H9 (cell line): ENCODE data around the gene CXCR5. TPM values are rescaled to one million over a fixed set of nuclear protein-coding genes. Genes with fewer than 3 reads are reported as not detected.

ENCODE experiments used
- DNase-seq: peaks from one replicate; pipeline ENCODE4 v3.0.0-alpha.2; 2017
- H2AFZ ChIP-seq: one replicate; pipeline ENCODE4 v1.6.1; 2013; ENCODE audit warnings: mild to moderate bottlenecking, low read length, control low read depth, moderate library complexity
- H2AK5ac ChIP-seq: 2 replicates; pipeline ENCODE4 v1.6.1; 2013; ENCODE audit warnings: low read length, control low read depth, mixed read lengths; ENCODE audit not compliant: insufficient read length
- H2BK120ac ChIP-seq: one replicate; pipeline ENCODE4 v1.6.1; 2013; ENCODE audit warnings: low read depth, mild to moderate bottlenecking, low read length, control low read depth, inconsistent platforms; ENCODE audit not compliant: poor library complexity, severe bottlenecking
- H2BK12ac ChIP-seq: 2 replicates; pipeline ENCODE4 v1.6.1; 2013; ENCODE audit warnings: low read length, control low read depth, mixed read lengths, low read depth; ENCODE audit not compliant: insufficient read length
- H2BK15ac ChIP-seq: 2 replicates; pipeline ENCODE4 v1.6.1; 2013; ENCODE audit warnings: low read depth, low read length, control low read depth
- H2BK20ac ChIP-seq: one replicate; pipeline ENCODE4 v1.6.1; 2013; ENCODE audit warnings: low read depth, mild to moderate bottlenecking, low read length, control low read depth, inconsistent platforms; ENCODE audit not compliant: poor library complexity, severe bottlenecking
- H2BK5ac ChIP-seq: 2 replicates; pipeline ENCODE4 v1.6.1; 2013; ENCODE audit warnings: low read length, control low read depth, mixed read lengths; ENCODE audit not compliant: insufficient read length
- H3K14ac ChIP-seq: 2 replicates; pipeline ENCODE4 v1.6.1; 2013; ENCODE audit warnings: low read length, control low read depth; ENCODE audit not compliant: insufficient read depth
- H3K18ac ChIP-seq: 2 replicates; pipeline ENCODE4 v1.6.1; 2013; ENCODE audit warnings: low read depth, mild to moderate bottlenecking, mixed read lengths, low read length, control low read depth; ENCODE audit not compliant: insufficient read length
- H3K23ac ChIP-seq: 2 replicates; pipeline ENCODE4 v1.6.1; 2013; ENCODE audit warnings: low read length, control low read depth, mixed read lengths, low read depth; ENCODE audit not compliant: insufficient read length
- H3K23me2 ChIP-seq: 2 replicates; pipeline ENCODE4 v1.6.1; 2013; ENCODE audit warnings: low read depth, mild to moderate bottlenecking, mixed read lengths, low read length, control low read depth; ENCODE audit not compliant: insufficient read length, poor library complexity, severe bottlenecking
- H3K27ac ChIP-seq: 2 replicates; pipeline ENCODE4 v1.5.1; 2013; ENCODE audit warnings: low read length, control low read depth, mixed read lengths, low read depth; ENCODE audit not compliant: insufficient read length
- H3K27me3 ChIP-seq: 2 replicates; pipeline ENCODE4 v1.6.1; 2013; ENCODE audit warnings: low read length, control low read depth, inconsistent platforms; ENCODE audit not compliant: insufficient read depth
- H3K4ac ChIP-seq: 2 replicates; pipeline ENCODE4 v1.6.1; 2013; ENCODE audit warnings: low read depth, mild to moderate bottlenecking, control low read depth, inconsistent platforms, low read length, moderate library complexity
- H3K4me1 ChIP-seq: 2 replicates; pipeline ENCODE4 v1.6.1; 2013; ENCODE audit warnings: low read length, control low read depth, inconsistent platforms; ENCODE audit not compliant: insufficient read depth
- H3K4me2 ChIP-seq: 2 replicates; pipeline ENCODE4 v1.6.1; 2013; ENCODE audit warnings: low read length, control low read depth, mixed read lengths; ENCODE audit not compliant: insufficient read length, insufficient read depth
- H3K56ac ChIP-seq: 2 replicates; pipeline ENCODE4 v1.6.1; 2013; ENCODE audit warnings: low read depth, mild to moderate bottlenecking, mixed read lengths, low read length, control low read depth; ENCODE audit not compliant: insufficient read length
- H3K79me1 ChIP-seq: 2 replicates; pipeline ENCODE4 v1.6.1; 2013; ENCODE audit warnings: low read depth, mild to moderate bottlenecking, moderate library complexity, low read length, control low read depth, inconsistent platforms; ENCODE audit not compliant: insufficient read depth, poor library complexity, severe bottlenecking
- H3K79me2 ChIP-seq: 2 replicates; pipeline ENCODE4 v1.6.1; 2013; ENCODE audit warnings: low read length, control low read depth, inconsistent platforms; ENCODE audit not compliant: insufficient read depth
- H3K9ac ChIP-seq: 2 replicates; pipeline ENCODE4 v1.6.1; 2013; ENCODE audit warnings: low read length, control low read depth, mixed read lengths; ENCODE audit not compliant: insufficient read length; ENCODE audit errors: extremely low read depth
- H3K9me3 ChIP-seq: one replicate; pipeline ENCODE4 v1.6.1; 2013; ENCODE audit warnings: low read depth, low read length, inconsistent platforms; ENCODE audit not compliant: control insufficient read depth
- H3T11ph ChIP-seq: one replicate; pipeline ENCODE4 v1.6.1; 2013; ENCODE audit warnings: mild to moderate bottlenecking, low read length, control low read depth, inconsistent platforms
- H4K20me1 ChIP-seq: one replicate; pipeline ENCODE4 v1.6.1; 2013; ENCODE audit not compliant: control insufficient read depth, insufficient read length, insufficient read depth
- H4K5ac ChIP-seq: 2 replicates; pipeline ENCODE4 v1.6.1; 2013; ENCODE audit warnings: low read depth, mild to moderate bottlenecking, mixed read lengths, low read length, control low read depth; ENCODE audit not compliant: insufficient read length
- H4K8ac ChIP-seq: replicated peaks from 2 replicates; pipeline ENCODE4 v1.6.1; 2013; ENCODE audit warnings: low read length, control low read depth, mixed read lengths, low read depth; ENCODE audit not compliant: insufficient read length
- H4K91ac ChIP-seq: 2 replicates; pipeline ENCODE4 v1.6.1; 2013; ENCODE audit warnings: low read depth, mild to moderate bottlenecking, moderate library complexity, mixed read lengths, low read length, control low read depth; ENCODE audit not compliant: insufficient read length
- H3K27ac Mint-ChIP-seq, 3 experiments: 2 replicates in 2 of 3; 3 replicates in 1 of 3; pipeline ENCODE4 v1.8.0; 2020 to 2021; ENCODE audit warnings: mixed read lengths in 3 of 3, mild to moderate bottlenecking in 1 of 3, moderate library complexity in 1 of 3
- H3K27me3 Mint-ChIP-seq: 2 replicates; pipeline ENCODE4 v1.8.0; 2021; ENCODE audit warnings: low read depth, mild to moderate bottlenecking, moderate library complexity, mixed read lengths
- H3K36me3 Mint-ChIP-seq, 3 experiments: 2 replicates in 2 of 3; 3 replicates in 1 of 3; pipeline ENCODE4 v1.8.0; 2020 to 2021; ENCODE audit warnings: low read depth in 3 of 3, mixed read lengths in 3 of 3; ENCODE audit not compliant: insufficient read depth in 1 of 3
- H3K4me1 Mint-ChIP-seq, 2 experiments: 2 replicates each; pipeline ENCODE4 v1.8.0; 2020; ENCODE audit warnings: mixed read lengths in 2 of 2
- H3K4me3 Mint-ChIP-seq, 2 experiments: 2 replicates in 1 of 2; 3 replicates in 1 of 2; pipeline ENCODE4 v1.8.0; 2020 to 2021; ENCODE audit warnings: mild to moderate bottlenecking in 2 of 2, mixed read lengths in 2 of 2, moderate library complexity in 1 of 2
- H3K9me3 Mint-ChIP-seq, 2 experiments: 2 replicates in 1 of 2; 3 replicates in 1 of 2; pipeline ENCODE4 v1.8.0; 2020; ENCODE audit warnings: mild to moderate bottlenecking in 2 of 2, mixed read lengths in 2 of 2, moderate library complexity in 1 of 2
- WGBS: extraction: QIAGEN DNeasy Blood & Tissue Kit; methylation state at CpG from one replicate; pipeline ENCODE4 v1.1.7; 2013; ENCODE audit warnings: missing lambda C conversion rate, low lambda C conversion rate, mixed read lengths; ENCODE audit not compliant: insufficient read length; ENCODE audit errors: extremely low coverage; 5-methylcytosine and 5-hydroxymethylcytosine counted together
- total RNA-seq: library from RNA; stranded (reverse); gene quantifications from 2 replicates; pipeline ENCODE4 v1.2.1, GENCODE V29; 2021
- TF ChIP-seq, protein P1 (sequence below): fragments of 200-600 bp; sonication (generic); conservative IDR thresholded peaks from 3 replicates; pipeline ENCODE4 v1.8.0; 2021; ENCODE audit warnings: antibody characterized with exemption, mild to moderate bottlenecking

Gene CXCR5
- total RNA-seq, 1 experiment from 2014 or later, result 0.07 TPM

DNA sequence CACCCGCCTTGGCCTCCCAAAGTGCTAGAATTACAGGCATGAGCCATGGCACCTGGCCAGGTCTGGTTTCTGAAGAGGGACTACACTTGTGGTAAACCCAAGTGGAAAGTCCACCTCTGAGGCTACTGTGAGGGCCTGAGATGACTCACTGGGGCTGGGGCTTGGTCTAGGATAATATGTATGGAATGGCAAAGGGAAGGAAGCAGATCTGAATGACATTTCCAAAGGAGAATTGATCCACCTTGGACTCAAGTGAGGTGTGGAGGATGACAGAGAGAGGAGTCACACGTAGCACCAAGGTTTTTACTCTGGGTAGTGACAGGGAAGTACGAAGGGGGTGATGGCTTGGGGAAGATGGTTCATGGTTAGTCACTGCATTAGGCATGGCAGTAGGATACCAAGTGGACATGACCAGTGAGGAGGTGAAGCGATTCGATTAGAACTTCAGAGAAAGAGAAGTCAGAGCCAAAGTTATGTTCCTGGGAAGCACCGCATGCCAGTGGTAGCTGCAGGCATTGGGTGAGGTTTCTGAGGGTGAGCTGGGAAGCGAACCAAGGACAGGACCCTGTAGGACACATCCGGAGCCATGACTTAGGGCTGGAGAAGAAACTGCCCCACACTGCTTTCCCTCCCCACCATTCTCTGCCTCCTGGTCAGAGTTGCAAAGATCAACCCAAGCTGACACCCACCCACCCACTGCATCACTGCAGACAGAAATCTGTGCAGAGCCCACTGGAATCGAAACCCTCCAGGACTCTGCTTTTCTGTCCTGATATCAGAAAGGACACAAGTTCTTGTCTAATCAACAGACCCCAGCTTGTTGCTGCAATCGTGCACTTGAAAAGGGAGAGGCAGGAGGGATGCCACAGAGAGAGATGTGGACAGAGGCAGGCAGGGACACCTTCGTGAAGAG lies 55.1 kb downstream of the CXCR5 start:
- Histone ChIP-seq H3K4ac (no peak overlapping the region), H3K4me1 (peaks cover 7% of the 10 kb centered on the region; the same call in 1 of the 2 replicates), H3K27ac (no peak overlapping the region), H4K91ac (no peak overlapping the region), H2AFZ (no peak overlapping the region), H2BK15ac (no peak overlapping the region), H3K23me2 (no peaks in the 10 kb centered on the region), H4K8ac (no peak overlapping the region), H2BK120ac (no peak overlapping the region), H3K27me3 (peaks cover 2% of the 10 kb centered on the region; the same call in 1 of the 2 replicates), H3K9me3 (no peaks in the 10 kb centered on the region), H2BK12ac (no peak overlapping the region), H3K79me1 (no peaks in the 10 kb centered on the region), H2AK5ac (no peak overlapping the region), H3K56ac (no peak overlapping the region), H3K4me2 (no peak overlapping the region), H3K9ac (no peak overlapping the region), H3K23ac (no peak overlapping the region), H2BK20ac (no peak overlapping the region), H3K18ac (no peak overlapping the region), H3K14ac (no peak overlapping the region), H4K5ac (no peak overlapping the region), H2BK5ac (no peak overlapping the region), H3K79me2 (no peaks in the 10 kb centered on the region), H4K20me1 (no peaks in the 10 kb centered on the region), H3T11ph (no peak overlapping the region)
- no peaks in the 10 kb centered on the region for H3K36me3 Mint-ChIP-seq
- H3K27ac Mint-ChIP-seq, result no peak overlapping the region
- peaks cover 23 to 33% of the 10 kb centered on the region in 2 experiments for H3K4me1 Mint-ChIP-seq
- H3K9me3 Mint-ChIP-seq, result no peaks in the 10 kb centered on the region
- TF ChIP-seq, protein P1, sequence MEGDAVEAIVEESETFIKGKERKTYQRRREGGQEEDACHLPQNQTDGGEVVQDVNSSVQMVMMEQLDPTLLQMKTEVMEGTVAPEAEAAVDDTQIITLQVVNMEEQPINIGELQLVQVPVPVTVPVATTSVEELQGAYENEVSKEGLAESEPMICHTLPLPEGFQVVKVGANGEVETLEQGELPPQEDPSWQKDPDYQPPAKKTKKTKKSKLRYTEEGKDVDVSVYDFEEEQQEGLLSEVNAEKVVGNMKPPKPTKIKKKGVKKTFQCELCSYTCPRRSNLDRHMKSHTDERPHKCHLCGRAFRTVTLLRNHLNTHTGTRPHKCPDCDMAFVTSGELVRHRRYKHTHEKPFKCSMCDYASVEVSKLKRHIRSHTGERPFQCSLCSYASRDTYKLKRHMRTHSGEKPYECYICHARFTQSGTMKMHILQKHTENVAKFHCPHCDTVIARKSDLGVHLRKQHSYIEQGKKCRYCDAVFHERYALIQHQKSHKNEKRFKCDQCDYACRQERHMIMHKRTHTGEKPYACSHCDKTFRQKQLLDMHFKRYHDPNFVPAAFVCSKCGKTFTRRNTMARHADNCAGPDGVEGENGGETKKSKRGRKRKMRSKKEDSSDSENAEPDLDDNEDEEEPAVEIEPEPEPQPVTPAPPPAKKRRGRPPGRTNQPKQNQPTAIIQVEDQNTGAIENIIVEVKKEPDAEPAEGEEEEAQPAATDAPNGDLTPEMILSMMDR, result no peak
- peak overlapping the region in 1 of 2 experiments; percentile 13; a peak in 1 of 5 replicates for H3K4me3 Mint-ChIP-seq
- DNase-seq, result no peak
- no CpG with 5 or more reads among the region's 11 CpGs for whole genome bisulfite sequencing
- H3K27me3 Mint-ChIP-seq, result peaks cover 34% of the 10 kb centered on the region
